ENCODE data around the gene METTL8.

Gene METTL8

DNA sequence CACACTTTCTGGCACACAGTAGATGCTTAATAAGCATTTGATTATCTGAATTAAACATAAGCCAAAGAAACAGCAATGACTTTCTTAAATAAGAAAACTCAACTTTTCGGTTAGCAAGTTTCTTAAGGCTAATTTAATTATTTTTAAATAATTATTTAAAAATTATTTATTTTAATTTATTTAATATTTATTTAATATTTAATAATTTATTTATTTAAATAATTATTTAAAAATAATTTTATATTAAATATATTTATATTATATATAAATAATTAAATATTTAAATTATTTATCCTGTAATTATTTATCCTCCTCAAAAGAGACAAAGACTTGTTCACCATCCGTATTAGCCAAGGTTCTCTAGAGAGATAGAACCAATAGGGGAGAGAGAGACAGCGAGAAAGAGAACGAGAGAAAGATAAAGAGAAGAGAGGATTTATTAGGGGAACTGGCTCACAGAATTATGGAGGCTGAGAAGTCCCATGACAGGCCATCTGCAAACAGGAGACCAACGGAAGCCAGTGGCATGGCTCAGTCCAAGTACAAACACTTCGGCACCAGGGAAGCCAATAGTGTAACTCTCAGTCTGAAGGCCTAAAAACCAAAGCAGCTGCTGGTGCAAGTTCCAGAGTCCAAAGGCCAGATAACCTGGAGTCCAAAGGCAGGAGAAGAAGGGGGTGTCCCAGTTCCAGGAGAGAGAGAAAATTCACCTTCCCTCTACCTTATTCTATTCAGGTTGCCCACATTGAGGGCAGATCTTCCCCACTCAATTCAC, 125.3 kb downstream of the METTL8 start:
- DNase-seq = no peak

DNA sequence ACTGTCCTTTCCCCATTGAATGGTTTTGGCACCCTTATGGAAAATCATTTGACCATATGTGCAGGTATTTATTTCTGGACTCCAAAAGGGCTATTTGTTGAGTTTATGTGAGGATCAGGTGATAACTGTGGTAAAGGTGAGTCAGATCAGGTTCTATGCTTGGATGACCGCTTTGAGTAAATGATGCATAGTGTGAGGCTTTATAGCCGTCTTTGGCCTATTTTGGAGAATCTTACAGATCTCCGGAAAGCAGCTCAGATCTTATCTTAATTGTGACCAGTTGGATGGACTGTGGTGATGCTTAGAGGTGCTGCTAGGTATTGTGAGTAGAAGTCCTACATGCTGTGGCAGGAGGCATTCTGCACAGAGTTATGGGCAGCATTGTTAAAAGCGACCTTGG, 126.2 kb downstream of the METTL8 start:
- DNase-seq = no peak

- DNase-seq = no peak
These were observed 135.8 kb downstream of the METTL8 start for GRCh38 chr2:171297956-171298355.

GRCh38 chr2:171294608-171295007, 139.2 kb downstream of the METTL8 start:
- DNase-seq = no peak

DNA sequence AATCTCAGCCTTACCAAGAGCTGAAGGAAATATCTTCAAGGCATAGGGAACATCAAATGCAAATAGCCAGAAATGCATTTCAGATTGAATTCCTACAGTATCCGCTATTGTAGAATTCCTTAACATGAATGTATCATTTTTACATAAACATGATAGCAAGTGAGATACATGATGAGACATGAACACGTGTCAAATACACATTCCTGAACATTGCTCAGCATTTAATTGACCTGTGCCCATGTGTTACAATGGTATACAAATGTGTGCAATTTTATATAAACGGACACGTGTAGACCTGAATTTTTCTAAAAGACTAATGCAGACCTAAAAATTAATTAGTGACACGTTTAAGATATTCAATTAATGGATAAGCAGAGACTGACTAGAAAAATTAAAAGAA, 140.1 kb downstream of the METTL8 start:
- DNase-seq = no peak

DNA sequence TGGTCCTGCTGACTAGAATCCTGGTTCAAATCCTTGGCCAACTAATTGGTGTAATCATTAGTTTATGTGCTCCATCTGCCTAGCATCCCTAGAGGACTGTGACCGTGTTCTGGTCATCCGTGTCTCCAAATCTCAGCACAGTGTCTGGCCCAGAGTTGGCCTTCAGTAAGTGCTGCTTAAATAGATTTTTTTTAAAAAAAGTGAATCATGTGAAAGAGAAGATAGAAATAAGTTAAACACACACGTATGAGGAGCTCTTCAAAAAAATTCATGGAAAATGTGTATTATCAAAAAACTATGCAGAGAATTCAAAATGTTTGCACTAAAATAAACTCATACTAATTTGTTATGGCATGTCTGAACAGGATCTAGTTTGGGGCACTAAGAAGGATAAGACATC, 143.8 kb downstream of the METTL8 start:
- DNase-seq = peak; percentile 21 to 69

DNA sequence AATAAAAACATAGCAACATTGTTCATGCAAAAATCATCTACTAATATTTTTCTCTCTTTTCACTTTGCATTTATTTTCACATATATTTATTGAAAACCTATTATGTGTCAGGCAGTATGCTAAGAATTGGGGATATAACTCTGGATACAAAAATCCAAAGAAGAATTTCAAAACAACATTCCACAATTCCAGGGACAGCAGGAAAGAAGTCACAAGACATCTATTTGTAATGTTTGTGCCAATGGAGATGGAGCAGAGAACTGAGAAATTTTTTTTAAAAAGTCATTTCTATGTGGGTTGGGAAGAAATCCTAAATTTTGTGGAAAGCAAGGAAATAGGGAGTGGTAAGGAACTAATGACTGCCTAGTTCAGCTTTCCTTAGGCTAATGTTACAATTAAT, 144.5 kb downstream of the METTL8 start:
- DNase-seq = no peak

- DNase-seq = peak in 1 of 2 experiments; percentile 44
These were observed 146.2 kb downstream of the METTL8 start for GRCh38 chr2:171287611-171288010.

DNA sequence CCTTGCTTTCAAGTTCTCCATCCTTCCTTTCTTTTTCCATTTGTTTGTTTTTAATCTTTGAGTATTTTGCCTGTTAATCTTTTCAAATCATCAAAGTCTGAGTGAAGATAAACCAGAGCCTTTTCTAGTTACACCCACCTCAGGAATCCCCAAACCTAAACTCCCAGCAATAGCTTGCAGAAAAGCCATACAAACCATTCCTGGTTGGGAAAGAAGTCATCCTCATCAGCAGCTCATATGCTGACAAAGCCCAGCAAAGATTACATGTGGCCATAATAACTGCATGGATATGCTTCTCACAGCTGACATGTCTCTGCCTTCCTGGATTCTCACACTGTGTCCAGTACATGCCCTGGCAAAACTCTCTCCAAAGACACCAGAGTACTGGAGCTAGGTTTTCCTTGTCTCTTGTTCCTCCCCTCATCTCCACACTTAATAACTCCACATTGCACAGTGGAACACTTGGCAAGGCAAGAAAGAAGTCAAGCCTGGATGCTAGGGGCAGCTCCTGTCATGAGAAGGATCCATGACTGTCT, 146.7 kb downstream of the METTL8 start:
- DNase-seq = no peak

DNA sequence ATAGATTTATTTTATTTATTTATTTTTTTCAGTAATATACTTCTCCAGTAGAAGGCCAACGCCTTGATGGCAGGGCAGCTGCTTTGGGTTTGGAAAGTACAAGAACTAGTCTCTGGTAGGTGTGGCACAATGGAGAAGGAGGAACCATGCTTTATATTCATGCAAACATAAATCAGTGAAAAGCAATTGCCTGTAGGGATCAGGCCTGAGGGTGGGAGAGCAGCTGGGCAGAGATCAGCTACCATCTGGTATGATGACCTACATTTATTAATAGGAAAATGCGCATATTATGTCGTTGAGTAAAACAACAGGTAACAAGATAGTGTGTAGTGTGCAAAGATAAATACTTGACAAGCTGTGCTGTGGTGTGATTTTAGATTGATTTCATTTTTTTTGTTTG, 152.7 kb downstream of the METTL8 start:
- peak; percentile 79 to 96 for DNase-seq

DNA sequence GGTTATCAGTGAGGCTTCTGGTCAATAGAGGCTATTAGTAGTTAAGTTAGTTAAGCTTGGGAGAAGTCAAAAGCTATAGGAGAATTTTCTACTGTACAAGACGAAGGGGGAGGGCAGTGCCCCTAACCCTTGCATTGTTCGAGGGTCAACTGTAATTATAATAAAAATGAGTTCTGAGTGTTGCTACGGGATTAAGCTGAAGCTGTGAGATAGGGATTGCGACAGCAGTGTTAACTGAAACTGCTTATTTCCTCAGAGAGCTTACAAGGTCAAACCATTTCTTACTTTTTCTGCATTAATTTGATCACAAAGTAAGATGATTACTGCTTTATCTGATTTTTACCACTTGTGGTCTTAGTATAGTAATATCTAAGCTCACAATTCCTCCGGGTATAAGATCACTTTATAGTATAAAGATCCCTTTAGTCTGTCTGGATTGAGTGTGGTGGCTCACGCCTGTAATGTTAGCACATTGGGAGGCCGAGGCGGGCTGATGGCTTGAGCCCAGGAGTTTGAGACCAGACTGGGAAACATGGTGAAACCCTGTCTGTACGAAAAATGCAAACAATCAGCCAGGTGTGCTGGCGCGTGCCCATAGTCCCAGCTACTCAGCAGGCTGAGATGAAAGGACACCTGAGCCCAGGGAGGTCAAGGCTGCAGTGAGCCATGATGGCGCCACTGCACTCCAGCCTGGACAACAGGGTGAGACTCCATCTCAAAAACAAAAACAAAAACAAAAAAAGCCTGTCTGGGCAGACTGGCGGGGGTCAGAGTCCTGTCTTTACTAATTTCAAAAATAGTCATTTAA, 153.6 kb downstream of the METTL8 start:
- DNase-seq = peak in 1 of 2 experiments; percentile 58

DNA sequence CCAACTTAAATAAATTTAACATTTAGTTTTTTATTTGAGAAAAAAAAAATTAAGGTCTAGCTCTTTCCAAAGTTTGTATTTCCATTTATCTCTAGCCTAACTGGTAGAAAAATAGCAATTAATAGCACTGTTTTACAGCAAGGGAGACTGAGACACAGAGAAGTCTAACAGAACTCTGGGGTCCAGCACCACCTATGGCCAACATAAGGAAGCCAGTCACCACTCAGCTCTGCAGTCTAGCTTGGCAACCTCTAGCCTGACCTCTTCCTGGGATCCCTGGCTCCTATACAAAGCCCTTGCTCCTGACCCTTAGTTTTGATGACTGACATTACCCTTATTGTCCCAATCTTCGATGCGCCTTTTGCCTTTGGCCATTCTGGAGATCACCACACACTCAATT, 159.0 kb downstream of the METTL8 start:
- no peak for DNase-seq

DNA sequence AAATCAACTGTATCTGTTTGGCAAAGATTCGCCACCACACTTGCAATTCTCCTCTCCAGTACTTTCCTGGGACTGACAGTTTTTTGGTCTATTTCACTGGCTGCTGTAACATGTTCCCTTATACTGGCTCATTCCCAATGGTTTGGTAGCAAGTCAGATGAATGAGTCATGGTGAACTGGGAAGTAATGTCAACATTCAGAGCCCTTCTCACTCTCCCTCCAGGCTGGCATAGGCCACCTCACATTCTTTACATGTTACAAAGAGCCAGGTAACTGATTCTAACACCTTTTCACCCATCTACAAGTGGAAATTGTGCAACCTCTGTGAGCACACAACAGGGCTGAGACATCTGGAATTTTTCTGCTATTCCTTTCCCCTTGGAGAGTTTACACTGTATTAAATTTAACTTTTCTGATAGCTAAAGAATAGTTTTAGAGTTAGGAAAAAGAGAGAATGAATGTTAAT, 161.8 kb downstream of the METTL8 start:
- DNase-seq = no peak

- DNase-seq = no peak
These were observed 162.4 kb downstream of the METTL8 start for GRCh38 chr2:171271386-171271785.

- DNase-seq = no peak
These were observed 165.7 kb downstream of the METTL8 start for GRCh38 chr2:171267855-171268629.

Measured in NCI-H524 (cell line).